Measurements from ENCODE around the gene FOXRED2. TPM values are rescaled to one million over a fixed set of nuclear protein-coding genes. Genes with fewer than 3 reads are reported as not detected.
"Not testable (repeated sequence)": the region's sequence is repeated elsewhere in the genome, so short reads cannot be mapped to it uniquely, and the experiment has no call there.

The FOXRED2 gene
- total RNA-seq, 1 experiment from 2014 or later, result 12.5 TPM

DNA sequence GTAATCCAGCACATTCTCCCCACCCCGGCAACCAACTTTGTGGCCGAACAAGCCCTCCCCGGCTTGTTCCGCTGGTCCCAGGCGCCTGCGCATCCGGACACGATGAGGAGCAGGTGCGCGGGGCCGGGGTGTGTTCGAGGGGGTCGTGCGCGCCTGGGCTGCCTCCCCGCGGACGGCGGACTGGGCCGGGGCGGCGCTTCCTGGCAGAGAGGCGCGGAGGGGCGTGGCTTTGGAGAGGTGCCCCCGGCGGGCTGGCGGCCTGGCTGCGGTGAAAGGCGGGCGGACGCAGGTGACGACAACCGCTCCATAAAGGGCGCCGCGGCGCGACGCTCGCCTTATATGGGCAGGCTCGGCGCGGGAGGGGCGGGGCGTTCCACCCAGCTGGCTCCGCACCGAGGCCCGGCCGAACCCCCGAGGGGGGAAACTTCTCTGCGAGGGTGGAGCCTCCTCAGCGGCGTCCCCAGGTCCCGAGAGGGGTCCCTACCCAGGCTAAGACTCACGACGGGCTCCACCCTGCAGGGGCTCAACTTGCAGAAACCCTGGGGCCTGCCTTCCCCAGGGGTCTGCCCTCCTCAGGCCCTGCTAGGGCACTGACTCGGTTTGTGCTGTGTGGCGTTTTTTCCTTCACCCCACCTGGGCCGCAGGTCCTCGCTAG, 51.8 kb downstream of the FOXRED2 start:
- Histone ChIP-seq H3K4me3 (ENCODE audit: insufficient read depth, low read depth, low read length) (peak overlapping the region; percentile 54), H3K27me3 (ENCODE audit: control insufficient read depth, insufficient read depth, low read length) (no peaks in the 10 kb centered on the region), H3K36me3 (replicated peaks; ENCODE audit: control insufficient read depth, insufficient read depth, low read length) (no peaks in the 10 kb centered on the region)
- DNase-seq, result peak; percentile 100

DNA sequence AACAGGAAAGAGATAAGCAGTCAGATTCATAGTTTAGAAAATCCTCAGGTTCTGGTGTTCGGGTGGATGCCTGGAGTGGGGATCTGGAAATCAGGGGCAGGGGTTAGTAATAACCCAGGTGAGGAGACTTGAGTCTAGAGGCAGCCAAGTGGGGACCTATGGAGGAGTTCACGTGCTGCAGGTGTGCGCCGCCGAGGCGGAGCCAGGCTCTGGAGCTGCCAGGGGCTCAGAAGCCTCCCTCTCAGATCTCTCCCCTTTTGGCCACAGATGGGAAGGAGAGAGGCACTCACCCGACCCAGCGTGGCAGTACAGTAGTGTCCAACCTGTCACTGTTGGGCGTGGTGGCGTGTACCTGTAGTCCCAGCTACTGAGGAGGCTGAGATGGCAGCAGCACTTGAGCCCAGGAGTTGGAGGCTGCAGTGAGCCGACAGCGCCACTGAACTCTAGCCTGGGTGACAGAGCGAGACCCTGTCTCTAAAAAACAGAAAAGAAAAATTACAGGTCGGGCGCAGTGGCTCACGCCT, 52.9 kb downstream of the FOXRED2 start:
- no peaks in the 10 kb centered on the region; the same call in 1 of the 2 replicates for H3K27me3 ChIP-seq (ENCODE audit: control insufficient read depth, insufficient read depth, low read length)
- DNase-seq, result no peak
- H3K4me3 ChIP-seq (ENCODE audit: insufficient read depth, low read depth, low read length), result no peak overlapping the region
- no peaks in the 10 kb centered on the region for H3K36me3 ChIP-seq (replicated peaks; ENCODE audit: control insufficient read depth, insufficient read depth, low read length)

DNA sequence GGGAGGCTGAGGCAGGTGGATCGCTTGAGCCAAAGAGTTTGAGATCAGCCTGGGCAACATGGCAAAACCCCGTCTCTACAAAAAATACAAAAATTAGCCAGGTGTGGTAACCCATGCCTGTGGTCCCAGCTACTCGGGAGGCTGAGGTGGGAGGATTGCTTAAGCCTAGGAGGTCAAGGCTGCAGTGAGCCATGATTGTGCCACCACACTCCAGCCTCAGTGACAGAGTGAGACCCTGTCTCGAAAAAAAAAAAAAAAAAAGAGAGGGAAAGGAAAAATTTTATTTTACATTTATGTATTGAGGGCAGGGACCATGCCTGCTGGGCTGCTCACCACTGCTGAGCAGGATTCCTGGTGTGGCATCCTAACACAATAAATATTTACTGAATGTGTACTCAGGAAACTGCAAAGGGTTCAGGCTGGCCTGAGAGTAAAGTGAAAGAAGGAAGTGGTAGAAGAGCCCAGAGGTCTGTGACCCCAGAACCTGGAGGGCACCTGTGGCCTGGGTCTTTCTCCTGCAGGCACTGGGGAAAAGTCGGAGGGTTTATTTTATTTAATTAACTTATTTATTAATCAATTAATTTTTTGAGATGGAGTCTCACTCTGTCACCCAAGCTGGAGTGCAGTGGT, 53.7 kb downstream of the FOXRED2 start:
- H3K4me3 ChIP-seq (ENCODE audit: insufficient read depth, low read depth, low read length); DNase-seq; H3K27me3 ChIP-seq (ENCODE audit: control insufficient read depth, insufficient read depth, low read length); H3K36me3 ChIP-seq (replicated peaks; ENCODE audit: control insufficient read depth, insufficient read depth, low read length): not testable (repeated sequence)

DNA sequence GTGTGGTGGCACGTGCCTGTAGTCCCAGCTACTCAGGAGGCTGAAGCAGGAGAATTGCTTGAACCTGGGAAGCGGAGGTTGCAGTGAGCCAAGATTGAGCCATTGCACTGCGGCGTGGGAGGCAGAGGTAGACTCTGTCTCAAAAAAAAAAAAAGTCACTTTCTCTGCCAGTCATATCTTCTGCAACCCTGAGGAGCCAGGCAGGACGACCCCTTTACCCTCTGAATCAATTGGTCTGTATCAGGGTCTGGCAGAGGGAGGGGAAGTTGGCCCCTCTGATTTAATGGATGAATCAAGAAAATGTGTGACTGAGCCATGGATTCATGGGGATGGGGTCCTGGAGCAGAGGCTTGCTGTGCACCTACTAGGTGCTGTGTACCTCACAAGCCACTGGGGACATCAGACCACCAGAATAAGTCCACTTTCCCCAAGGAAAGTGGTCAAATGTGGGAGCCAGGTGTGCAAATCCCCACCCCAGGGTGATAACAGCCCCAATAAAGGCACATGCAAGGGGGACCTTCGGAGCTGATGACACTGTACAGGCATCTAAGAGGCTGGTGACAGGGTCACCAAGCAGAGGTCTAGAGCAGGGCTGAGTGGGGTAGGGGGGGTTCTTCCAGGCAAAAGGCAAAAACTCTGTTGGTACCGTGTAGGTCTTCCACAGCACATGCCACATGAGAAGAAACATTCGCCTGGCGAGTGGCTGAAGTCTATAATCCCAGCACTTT, 54.4 kb downstream of the FOXRED2 start:
- DNase-seq, result peak; percentile 55
- no peak overlapping the region for H3K4me3 ChIP-seq (ENCODE audit: insufficient read depth, low read depth, low read length)
- no peaks in the 10 kb centered on the region for H3K36me3 ChIP-seq (replicated peaks; ENCODE audit: control insufficient read depth, insufficient read depth, low read length)

DNA sequence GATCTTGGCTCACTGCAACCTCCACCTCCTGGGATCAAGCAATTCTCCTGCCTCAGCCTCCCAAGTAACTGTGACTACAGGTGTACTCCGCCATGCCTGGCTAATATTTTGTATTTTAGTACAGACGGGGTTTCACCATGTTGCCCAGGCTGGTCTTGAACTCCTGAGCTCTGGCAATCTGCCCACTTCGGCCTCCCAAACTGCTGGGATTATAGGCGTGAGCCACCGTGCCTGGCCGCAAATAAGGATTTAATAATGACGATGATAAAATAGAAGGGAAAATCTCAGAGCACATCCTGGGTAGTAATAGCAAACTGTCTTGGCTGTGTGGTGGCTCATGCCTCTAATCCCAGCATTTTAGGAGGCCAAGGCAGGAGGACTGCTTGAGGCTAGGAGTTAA, 55.9 kb downstream of the FOXRED2 start:
- not testable (repeated sequence) for DNase-seq

More for the DNA sequence above, 54.4 kb downstream of the FOXRED2 start:
- H3K27me3 ChIP-seq (ENCODE audit: control insufficient read depth, insufficient read depth, low read length), result no peaks in the 10 kb centered on the region; the same call in 1 of the 2 replicates

DNA sequence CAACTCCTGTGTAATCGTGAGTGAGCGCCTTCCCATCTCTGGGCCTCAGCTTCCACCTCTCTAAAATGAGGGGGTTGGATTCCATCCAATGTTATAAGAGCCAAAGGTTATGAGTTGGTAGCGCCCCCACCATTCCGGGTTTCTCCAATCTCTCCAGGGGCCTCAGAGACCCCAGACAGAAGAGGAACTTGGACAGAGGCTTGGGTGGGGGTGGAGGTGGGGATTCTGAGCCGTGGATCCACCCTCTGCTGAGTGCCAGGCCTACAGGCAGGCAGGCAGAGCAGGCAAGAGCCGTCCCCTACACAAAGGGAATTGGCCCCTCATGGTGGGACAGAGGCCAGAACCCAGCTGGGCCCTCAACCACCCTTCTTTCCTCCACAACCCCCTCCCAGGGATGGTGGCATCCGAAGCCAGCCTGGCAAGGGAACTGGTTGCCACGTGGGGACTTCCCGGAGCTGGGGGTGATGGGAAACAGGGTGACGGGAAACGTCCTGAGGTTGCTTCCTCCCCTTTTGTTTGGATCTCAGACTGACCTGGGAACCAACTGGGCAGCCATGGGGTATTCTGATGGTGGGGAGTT, 57.2 kb downstream of the FOXRED2 start:
- Histone ChIP-seq H3K27me3 (ENCODE audit: control insufficient read depth, insufficient read depth, low read length) (no peaks in the 10 kb centered on the region; the same call in 1 of the 2 replicates), H3K36me3 (replicated peaks; ENCODE audit: control insufficient read depth, insufficient read depth, low read length) (no peaks in the 10 kb centered on the region), H3K4me3 (ENCODE audit: insufficient read depth, low read depth, low read length) (no peak overlapping the region)
- no peak for DNase-seq

More for the DNA sequence above, 55.9 kb downstream of the FOXRED2 start:
- H3K4me3 ChIP-seq (ENCODE audit: insufficient read depth, low read depth, low read length); H3K36me3 ChIP-seq (replicated peaks; ENCODE audit: control insufficient read depth, insufficient read depth, low read length); H3K27me3 ChIP-seq (ENCODE audit: control insufficient read depth, insufficient read depth, low read length): not testable (repeated sequence)

DNA sequence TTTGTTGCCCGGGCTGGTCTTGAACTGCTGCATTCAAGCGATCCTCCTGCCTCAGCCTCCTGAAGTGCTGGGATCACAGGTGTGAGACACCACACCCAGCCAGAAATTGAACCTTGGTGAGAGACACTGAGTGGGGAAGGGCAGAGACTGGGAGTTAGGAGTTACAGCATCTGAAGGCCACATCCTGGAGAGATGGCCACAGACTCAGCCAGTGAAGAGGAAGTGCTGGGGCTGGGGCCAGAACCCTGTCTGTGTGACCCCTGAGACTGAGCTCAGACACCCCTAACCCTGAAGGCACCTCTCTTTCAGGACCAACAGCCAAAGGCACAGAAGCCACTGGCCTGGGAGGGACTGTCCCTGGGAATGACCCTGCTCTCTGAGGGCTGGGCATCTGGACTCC, 59.2 kb downstream of the FOXRED2 start:
- Histone ChIP-seq H3K4me3 (ENCODE audit: insufficient read depth, low read depth, low read length) (no peak overlapping the region), H3K27me3 (ENCODE audit: control insufficient read depth, insufficient read depth, low read length) (no peaks in the 10 kb centered on the region; the same call in 1 of the 2 replicates)

DNA sequence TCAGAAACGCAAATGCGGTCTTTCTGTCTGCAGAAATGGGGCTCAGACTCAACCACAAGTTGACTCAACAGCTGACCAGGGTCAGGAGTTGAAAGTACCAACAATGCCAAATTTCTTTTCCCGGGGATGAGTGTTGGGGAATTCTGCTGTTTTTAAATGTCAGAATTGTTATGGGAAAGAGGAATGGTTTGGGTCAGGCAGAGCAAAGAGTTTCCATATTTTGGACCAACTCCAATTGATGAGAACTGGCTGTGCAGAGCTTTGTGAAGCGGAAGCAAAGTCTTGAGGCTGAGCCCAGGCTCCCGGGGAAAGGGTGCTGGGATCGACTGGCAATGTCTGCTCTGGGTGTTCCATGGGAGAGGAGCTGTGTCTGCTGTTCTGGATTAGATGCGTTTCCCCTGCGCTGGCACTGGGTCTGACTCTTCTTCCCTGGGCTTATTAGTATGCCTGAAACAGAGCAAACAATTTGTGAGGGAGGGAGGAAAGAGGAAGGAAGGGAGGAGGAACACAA, 61.6 kb downstream of the FOXRED2 start:
- H3K4me3 ChIP-seq (ENCODE audit: insufficient read depth, low read depth, low read length), result no peak overlapping the region
- no peaks in the 10 kb centered on the region; the same call in 1 of the 2 replicates for H3K27me3 ChIP-seq (ENCODE audit: control insufficient read depth, insufficient read depth, low read length)
- no peak for DNase-seq
- no peaks in the 10 kb centered on the region for H3K36me3 ChIP-seq (replicated peaks; ENCODE audit: control insufficient read depth, insufficient read depth, low read length)

More for the DNA sequence above, 59.2 kb downstream of the FOXRED2 start:
- no peak for DNase-seq
- no peaks in the 10 kb centered on the region for H3K36me3 ChIP-seq (replicated peaks; ENCODE audit: control insufficient read depth, insufficient read depth, low read length)

DNA sequence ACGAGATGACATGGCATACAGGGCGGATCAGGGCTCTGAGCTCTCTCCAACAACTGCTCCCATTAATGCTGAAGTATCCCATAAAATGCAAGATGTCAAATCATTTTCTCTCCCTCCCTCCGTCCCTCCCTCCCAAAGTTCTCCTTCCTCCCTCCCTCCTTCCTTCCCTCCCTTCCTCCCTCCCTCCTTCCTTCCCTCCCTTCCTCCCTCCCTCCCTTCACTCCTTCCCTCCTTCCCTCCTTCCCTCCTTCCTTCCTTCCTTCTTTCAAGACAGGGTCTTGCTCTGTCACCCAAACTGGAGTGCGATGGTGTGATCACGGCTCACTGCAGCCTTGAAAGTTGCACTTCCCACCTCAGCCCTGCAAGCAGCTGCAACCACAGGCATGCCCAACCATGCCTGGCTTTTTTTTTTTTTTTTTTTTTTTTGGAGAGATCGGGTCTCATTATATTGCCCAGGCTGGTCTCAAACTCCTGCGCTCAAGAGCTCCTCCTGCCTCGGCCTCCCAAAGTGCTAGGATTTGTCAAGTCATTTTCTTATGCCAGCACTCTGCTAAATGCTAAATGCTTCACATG, 63.6 kb downstream of the FOXRED2 start:
- no peak for DNase-seq

DNA sequence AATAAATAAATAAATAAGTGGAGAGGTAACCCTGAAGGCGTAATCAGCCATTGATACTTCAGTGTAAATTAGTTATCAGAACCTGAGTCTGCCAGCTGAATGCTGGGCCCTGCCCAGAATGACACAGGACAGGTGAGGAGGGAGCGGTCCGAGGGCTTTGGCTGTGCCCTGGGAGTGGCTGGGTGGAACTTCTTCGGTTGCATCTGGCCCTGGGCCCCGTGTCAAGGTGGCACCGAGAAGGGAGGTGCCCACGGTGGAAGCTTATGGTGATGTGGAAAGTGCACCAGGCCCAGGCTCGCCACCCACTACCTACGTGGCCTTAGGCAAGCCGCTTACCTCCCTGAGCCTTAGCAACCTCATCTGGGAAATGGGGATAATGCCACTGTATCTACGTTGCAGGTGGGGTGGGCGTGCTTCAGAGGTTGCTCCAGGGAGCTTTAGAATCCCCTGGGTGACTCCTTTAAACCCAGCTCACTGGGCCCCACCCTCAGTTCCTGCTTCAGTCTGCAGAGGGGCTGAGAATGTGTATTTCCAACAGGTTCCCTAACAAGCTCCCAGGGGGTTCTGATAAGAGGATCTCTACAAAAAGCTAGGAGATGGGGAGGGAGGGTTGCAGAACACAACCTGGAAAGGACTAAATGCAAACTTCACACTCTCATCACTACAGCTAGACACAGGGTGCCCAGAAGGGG, 64.2 kb downstream of the FOXRED2 start:
- DNase-seq, result peak; percentile 28
- H3K27me3 ChIP-seq (ENCODE audit: control insufficient read depth, insufficient read depth, low read length), result no peaks in the 10 kb centered on the region
- no peak overlapping the region for H3K4me3 ChIP-seq (ENCODE audit: insufficient read depth, low read depth, low read length)
- H3K36me3 ChIP-seq (replicated peaks; ENCODE audit: control insufficient read depth, insufficient read depth, low read length), result no peaks in the 10 kb centered on the region

More for the DNA sequence above, 63.6 kb downstream of the FOXRED2 start:
- Histone ChIP-seq H3K27me3 (ENCODE audit: control insufficient read depth, insufficient read depth, low read length) (no peaks in the 10 kb centered on the region), H3K36me3 (replicated peaks; ENCODE audit: control insufficient read depth, insufficient read depth, low read length) (no peaks in the 10 kb centered on the region), H3K4me3 (ENCODE audit: insufficient read depth, low read depth, low read length) (no peak overlapping the region)

DNA sequence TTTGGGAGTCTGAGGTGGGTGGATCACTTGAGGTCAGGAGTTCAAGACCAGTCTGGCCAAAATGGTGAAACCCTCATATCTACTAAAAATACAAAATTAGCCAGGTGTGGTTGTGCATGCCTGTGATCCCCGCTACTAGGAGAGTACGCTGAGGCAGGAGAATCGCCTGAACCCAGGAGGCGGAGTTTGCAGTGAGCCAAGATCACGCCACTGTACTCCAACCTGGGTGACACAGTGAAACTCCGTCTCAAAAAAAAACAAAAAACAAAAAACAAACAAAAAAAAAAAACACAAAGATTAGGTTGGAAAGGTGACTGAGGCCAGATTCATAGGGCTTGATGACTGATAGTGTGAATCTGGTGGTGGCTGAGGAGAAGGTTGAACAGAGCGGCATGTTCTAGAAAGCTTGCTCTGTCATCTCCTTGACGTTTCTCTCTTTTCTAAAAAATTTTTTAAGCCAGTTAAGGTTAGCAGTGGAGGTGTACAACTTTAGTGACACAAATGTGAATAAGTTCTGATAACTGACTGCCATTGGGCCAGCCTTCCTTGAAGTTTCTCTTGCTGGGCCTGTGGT, 66.3 kb downstream of the FOXRED2 start:
- DNase-seq, result no peak

DNA sequence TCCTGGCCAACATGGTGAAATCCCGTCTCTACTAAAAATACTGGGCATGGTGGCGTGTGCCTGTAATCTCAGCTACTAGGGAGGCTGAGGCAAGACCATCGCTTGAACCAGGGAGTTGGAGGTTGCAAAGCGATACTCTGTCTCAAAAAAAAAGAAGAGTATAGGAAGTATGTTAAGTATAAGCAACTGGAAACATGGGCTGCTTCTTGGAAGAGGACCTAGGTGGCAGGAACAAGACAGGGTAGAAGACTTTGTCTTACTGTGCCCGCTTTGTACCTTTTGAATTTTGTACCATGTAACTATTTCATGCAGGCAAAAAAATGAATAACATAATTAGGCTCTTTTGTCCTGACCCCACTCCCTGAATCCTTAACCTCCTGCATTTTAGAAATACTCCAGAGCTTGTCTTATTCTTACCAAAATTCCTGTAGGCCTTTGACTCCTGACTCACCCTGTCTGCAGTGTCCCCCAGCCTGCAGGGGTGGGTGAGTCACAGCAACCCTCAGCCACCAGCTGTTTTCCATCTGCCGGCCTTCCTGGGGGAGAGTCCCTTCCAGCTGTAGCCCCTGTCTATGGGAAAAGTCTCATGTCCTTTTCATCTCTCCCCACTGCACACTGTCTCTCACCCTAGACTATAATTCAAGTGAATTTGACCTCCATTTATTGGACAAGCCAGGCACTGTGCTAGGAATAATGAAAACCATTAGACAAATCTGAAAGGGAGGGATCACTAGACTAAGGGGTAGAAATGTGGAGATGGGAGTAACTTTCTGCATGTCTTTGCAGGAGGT, 67.2 kb downstream of the FOXRED2 start:
- no peak for DNase-seq
- no peaks in the 10 kb centered on the region for H3K27me3 ChIP-seq (ENCODE audit: control insufficient read depth, insufficient read depth, low read length)
- no peak overlapping the region for H3K4me3 ChIP-seq (ENCODE audit: insufficient read depth, low read depth, low read length)
- H3K36me3 ChIP-seq (replicated peaks; ENCODE audit: control insufficient read depth, insufficient read depth, low read length), result no peaks in the 10 kb centered on the region

More for the DNA sequence above, 66.3 kb downstream of the FOXRED2 start:
- Histone ChIP-seq H3K4me3 (ENCODE audit: insufficient read depth, low read depth, low read length) (no peak overlapping the region), H3K27me3 (ENCODE audit: control insufficient read depth, insufficient read depth, low read length) (no peaks in the 10 kb centered on the region), H3K36me3 (replicated peaks; ENCODE audit: control insufficient read depth, insufficient read depth, low read length) (no peaks in the 10 kb centered on the region)
